ENCODE data around the gene DGKA. TPM values are rescaled to one million over a fixed set of nuclear protein-coding genes. Genes with fewer than 3 reads are reported as not detected.
"Not testable (repeated sequence)": the region's sequence is repeated elsewhere in the genome, so short reads cannot be mapped to it uniquely, and the experiment has no call there.

Gene DGKA
- total RNA-seq, 1 donor = 45.8 TPM

DNA sequence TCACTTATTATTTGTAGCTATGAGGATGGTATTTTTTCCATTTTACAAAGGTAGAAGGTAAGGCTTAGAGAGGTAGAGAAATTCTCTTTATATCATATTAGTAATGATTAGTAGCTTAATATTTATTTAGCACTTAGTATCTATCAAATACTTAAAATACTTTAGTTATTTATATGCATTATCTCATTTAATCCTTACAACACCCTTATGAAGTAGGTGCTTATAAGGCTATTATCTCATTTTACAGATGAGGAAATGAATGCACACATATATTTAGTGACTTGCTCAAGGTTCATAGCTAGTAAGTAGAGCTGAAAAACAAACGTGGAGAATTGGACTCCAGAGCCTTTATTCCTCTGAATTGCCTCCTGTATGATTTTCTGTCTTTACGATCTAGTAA lies 53.9 kb downstream of the DGKA start:
- DNase-seq (ENCODE audit: low read depth) = no peak
- TF ChIP-seq, protein P1, sequence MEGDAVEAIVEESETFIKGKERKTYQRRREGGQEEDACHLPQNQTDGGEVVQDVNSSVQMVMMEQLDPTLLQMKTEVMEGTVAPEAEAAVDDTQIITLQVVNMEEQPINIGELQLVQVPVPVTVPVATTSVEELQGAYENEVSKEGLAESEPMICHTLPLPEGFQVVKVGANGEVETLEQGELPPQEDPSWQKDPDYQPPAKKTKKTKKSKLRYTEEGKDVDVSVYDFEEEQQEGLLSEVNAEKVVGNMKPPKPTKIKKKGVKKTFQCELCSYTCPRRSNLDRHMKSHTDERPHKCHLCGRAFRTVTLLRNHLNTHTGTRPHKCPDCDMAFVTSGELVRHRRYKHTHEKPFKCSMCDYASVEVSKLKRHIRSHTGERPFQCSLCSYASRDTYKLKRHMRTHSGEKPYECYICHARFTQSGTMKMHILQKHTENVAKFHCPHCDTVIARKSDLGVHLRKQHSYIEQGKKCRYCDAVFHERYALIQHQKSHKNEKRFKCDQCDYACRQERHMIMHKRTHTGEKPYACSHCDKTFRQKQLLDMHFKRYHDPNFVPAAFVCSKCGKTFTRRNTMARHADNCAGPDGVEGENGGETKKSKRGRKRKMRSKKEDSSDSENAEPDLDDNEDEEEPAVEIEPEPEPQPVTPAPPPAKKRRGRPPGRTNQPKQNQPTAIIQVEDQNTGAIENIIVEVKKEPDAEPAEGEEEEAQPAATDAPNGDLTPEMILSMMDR (IDR thresholded peaks at IDR 0.05; ENCODE audit: insufficient read depth, low read depth, low read length) = no peak
- no peak overlapping the region for H3K4me3 ChIP-seq (ENCODE audit: low read depth, low read length)

DNA sequence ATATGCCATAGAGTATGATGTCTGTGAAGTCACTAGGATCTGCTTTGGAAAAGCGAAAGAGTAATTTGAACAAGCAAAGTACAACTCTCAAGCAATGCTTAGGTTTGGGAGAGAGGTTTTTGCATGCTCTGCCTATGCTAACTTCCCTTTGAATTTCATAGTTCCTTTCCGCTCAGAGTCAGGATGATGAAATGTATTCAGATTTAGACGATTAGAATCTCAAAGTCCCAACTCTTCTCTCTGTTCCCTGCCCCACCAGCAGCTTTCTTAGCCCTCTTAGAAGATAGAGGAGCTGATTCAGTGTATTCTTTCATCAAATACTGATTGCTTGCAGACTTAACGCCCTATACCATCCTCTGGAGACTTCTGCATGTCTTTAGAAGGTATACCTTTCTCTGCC lies 54.4 kb downstream of the DGKA start:
- H3K4me3 ChIP-seq (ENCODE audit: low read depth, low read length) = no peak overlapping the region
- TF ChIP-seq, protein P1 (IDR thresholded peaks at IDR 0.05; ENCODE audit: insufficient read depth, low read depth, low read length) = no peak
- no peak for DNase-seq (ENCODE audit: low read depth)

DNA sequence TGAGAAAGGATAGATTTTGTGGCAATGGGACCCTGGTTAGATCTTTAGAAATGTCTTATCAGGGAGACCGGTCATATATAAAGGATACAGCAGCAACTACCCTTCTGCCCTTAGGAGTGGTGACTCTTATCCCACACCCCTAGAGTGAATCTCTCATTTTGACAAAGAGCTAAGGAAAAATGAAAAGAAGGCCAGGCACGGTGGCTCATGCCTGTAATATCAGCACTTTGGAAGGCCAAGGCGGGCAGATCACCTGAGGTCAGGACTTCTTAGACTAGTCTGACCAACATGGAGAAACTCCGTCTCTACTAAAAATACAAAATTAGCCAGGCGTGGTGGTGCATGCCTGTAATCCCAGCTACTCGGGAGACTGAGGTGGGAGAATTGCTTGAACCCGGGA lies 55.0 kb downstream of the DGKA start:
- not testable (repeated sequence) for DNase-seq (ENCODE audit: low read depth)

DNA sequence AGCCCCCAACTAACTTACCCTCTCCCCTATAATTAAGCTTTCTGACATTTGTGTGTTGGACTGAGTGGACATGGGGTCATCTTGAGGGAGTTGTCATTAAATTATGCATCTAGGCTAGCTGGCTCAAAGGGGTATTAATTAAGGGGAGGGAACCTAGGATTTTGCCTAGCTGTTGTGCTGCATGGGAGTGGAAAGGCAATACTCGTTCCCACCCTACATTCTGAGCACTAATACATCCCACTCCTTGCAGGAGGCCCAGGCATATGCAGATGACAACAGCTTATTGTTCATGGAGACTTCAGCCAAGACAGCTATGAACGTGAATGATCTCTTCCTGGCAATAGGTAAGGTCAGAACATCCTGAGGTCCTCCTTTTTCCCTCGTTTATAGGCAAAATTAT lies 60.1 kb downstream of the DGKA start:
- DNase-seq (ENCODE audit: low read depth) = no peak
- TF ChIP-seq, protein P1 (IDR thresholded peaks at IDR 0.05; ENCODE audit: insufficient read depth, low read depth, low read length) = no peak
- no peak overlapping the region for H3K4me3 ChIP-seq (ENCODE audit: low read depth, low read length)

More for the DNA sequence above, 55.0 kb downstream of the DGKA start:
- H3K4me3 ChIP-seq (ENCODE audit: low read depth, low read length) = not testable (repeated sequence)

DNA sequence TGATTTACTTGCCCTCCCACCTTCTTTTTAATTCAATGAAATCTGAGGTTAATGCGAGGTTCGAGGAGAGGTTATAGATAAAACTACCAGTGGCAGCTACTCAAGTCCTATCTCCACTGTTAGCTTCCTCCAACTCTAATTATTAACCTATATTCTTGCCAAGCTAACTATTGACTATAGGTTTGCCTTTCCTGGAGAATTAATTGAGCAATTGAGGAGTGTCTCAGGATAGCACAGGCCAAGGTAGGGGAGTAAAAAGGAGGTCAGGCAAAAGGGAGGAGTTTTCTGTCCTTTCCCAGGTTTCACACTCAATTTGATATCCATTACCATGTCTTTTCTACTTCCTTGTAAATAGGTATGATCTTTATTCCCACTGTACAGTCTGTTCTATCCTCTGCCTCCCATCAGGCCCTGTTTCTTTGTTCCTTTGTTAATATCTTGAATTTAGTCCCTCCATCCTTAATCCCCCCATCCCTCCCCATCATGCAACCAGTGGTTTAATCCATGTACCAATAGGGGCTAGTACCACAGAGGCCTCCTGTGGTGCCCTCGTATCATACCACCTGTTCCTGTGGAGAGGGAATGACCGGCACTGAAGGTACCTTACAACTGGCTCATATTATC lies 62.4 kb downstream of the DGKA start:
- TF ChIP-seq, protein P1 (IDR thresholded peaks at IDR 0.05; ENCODE audit: insufficient read depth, low read depth, low read length) = no peak

DNA sequence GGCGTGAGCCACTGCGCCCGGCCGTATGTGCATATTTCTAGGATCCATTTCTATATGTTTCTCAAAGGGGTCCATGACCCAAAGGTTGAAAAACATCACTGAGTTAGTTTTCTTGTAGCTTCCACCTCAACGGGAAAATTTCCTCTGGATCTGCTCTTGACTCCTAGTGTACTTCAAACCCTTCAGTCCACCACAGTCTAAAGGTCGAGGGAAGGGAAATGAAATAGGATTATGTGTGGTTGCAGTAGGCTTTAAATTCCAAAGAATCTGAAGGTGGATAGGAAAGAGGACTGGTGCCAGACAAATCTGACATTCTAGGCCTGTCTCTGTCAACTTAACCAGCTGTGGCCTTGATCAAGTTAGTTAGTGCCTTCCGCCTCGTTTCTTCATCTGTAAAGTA lies 64.4 kb downstream of the DGKA start:
- TF ChIP-seq, protein P1 (IDR thresholded peaks at IDR 0.05; ENCODE audit: insufficient read depth, low read depth, low read length) = no peak
- H3K4me3 ChIP-seq (ENCODE audit: low read depth, low read length) = no peak overlapping the region
- DNase-seq (ENCODE audit: low read depth) = no peak

More for the DNA sequence above, 62.4 kb downstream of the DGKA start:
- no peak for DNase-seq (ENCODE audit: low read depth)
- H3K4me3 ChIP-seq (ENCODE audit: low read depth, low read length) = no peak overlapping the region

DNA sequence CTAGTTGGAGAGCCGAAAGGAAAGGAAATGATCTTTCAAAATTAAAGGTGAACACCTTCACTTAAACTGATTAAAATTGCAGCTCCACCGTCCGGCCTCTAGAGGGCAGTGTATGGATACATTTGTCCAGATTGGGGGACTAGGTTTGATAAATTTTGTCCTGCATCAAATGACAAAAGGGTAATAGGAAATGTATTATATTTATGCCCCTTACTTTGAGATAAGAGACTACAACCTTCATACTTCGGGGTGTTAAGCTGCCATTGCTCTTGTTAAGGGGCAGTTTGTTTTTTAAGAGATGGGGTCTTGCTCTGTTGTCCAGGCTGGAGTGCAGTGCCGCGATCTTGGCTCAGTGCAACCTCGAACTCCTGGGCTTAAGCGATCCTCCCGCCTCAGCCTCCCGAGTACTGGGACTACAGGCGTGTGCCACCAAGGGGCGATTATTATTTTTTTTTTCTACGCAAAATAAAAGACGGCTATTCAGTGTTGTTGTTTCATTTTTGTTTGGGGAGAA lies 65.3 kb downstream of the DGKA start:
- DNase-seq (ENCODE audit: low read depth) = peak; percentile 74
- peak overlapping the region; percentile 78 for H3K4me3 ChIP-seq (ENCODE audit: low read depth, low read length)
- TF ChIP-seq, protein P1 (IDR thresholded peaks at IDR 0.05; ENCODE audit: insufficient read depth, low read depth, low read length) = peak; percentile 84

Measured in fibroblast of villous mesenchyme (primary cell).